ENCODE data around the gene TENT4A. TPM values are rescaled to one million over a fixed set of nuclear protein-coding genes. Genes with fewer than 3 reads are reported as not detected.
A peak's percentile ranks its signal among the peaks of the same experiment; 100 is the strongest.

TENT4A gene
- total RNA-seq, 1 experiment from 2014 or later = 25.6 TPM

GRCh38 chr5:6768590-6769230 lies 55.5 kb downstream of the TENT4A start:
- no peak overlapping the region for H4K8ac ChIP-seq (replicated peaks; ENCODE audit: insufficient read length, low read depth, low read length)
- no peak overlapping the region for H3K4ac ChIP-seq (ENCODE audit: low read depth, low read length)
- no peak overlapping the region for H3K27ac ChIP-seq (ENCODE audit: insufficient read length, low read depth, low read length)
- H4K91ac ChIP-seq (ENCODE audit: insufficient read length, low read depth, low read length) = no peak overlapping the region
- no CpG with 5 or more reads among the region's 12 CpGs for WGBS (ENCODE audit: extremely low coverage, insufficient read length, low lambda C conversion rate)
- no peak overlapping the region for H3T11ph ChIP-seq (ENCODE audit: low read length)
- no peak overlapping the region for H4K5ac ChIP-seq (ENCODE audit: insufficient read length, low read depth, low read length)
- no peaks in the 10 kb centered on the region for H4K20me1 ChIP-seq (ENCODE audit: control insufficient read depth, insufficient read depth, insufficient read length)
- no peak overlapping the region for H2BK120ac ChIP-seq (ENCODE audit: low read depth, low read length, poor library complexity, severe bottlenecking)
- H3K14ac ChIP-seq (ENCODE audit: insufficient read depth, low read length) = no peak overlapping the region
- Mint-ChIP-seq H3K9me3 (no peaks in the 10 kb centered on the region), H3K4me3 (no peak overlapping the region), H3K27me3 (ENCODE audit: low read depth) (peaks cover 5% of the 10 kb centered on the region), H3K27ac (no peak overlapping the region), H3K4me1 (peaks cover 6 to 11% of the 10 kb centered on the region in 2 experiments; a peak in 3 of 4 replicates), H3K36me3 (ENCODE audit: insufficient read depth in 1 of 3, low read depth in 3 of 3) (no peaks in the 10 kb centered on the region; a peak in 2 of 7 replicates)
- no peak overlapping the region for H2AFZ ChIP-seq (ENCODE audit: low read length)
- no peak overlapping the region for H2BK5ac ChIP-seq (ENCODE audit: insufficient read length, low read length)
- TF ChIP-seq CTCF (conservative IDR thresholded peaks at IDR 0.05) = peak; percentile 32; the same call in 1 of the 3 replicates
- H3K56ac ChIP-seq (ENCODE audit: insufficient read length, low read depth, low read length) = no peak overlapping the region
- H3K23ac ChIP-seq (ENCODE audit: insufficient read length, low read depth, low read length) = no peak overlapping the region
- no peak overlapping the region for H2BK12ac ChIP-seq (ENCODE audit: insufficient read length, low read depth, low read length)
- H3K79me2 ChIP-seq (ENCODE audit: insufficient read depth, low read length) = no peaks in the 10 kb centered on the region
- no peak for DNase-seq
- no peak overlapping the region for H2AK5ac ChIP-seq (ENCODE audit: insufficient read length, low read length)
- H3K23me2 ChIP-seq (ENCODE audit: insufficient read length, low read depth, low read length, poor library complexity, severe bottlenecking) = no peaks in the 10 kb centered on the region
- H3K79me1 ChIP-seq (ENCODE audit: insufficient read depth, low read depth, low read length, poor library complexity, severe bottlenecking) = no peaks in the 10 kb centered on the region
- H2BK15ac ChIP-seq (ENCODE audit: low read depth, low read length) = no peak overlapping the region
- H3K27me3 ChIP-seq (ENCODE audit: insufficient read depth, low read length) = no peaks in the 10 kb centered on the region
- H2BK20ac ChIP-seq (ENCODE audit: low read depth, low read length, poor library complexity, severe bottlenecking) = no peak overlapping the region
- no peak overlapping the region for H3K4me2 ChIP-seq (ENCODE audit: insufficient read depth, insufficient read length, low read length)
- H3K4me1 ChIP-seq (ENCODE audit: insufficient read depth, low read length) = no peaks in the 10 kb centered on the region
- no peak overlapping the region for H3K18ac ChIP-seq (ENCODE audit: insufficient read length, low read depth, low read length)
- no peaks in the 10 kb centered on the region for H3K9me3 ChIP-seq (ENCODE audit: control insufficient read depth, low read depth, low read length)
- no peak overlapping the region for H3K9ac ChIP-seq (ENCODE audit: extremely low read depth, insufficient read length, low read length)
